ENCODE data around the gene TAS2R10. TPM values are rescaled to one million over a fixed set of nuclear protein-coding genes. Genes with fewer than 3 reads are reported as not detected.

Gene TAS2R10
- total RNA-seq, 1 experiment from 2014 or later = not detected

GRCh38 chr12:10783252-10783651 is 42.9 kb downstream of the TAS2R10 start:
- no peak for DNase-seq (ENCODE audit: low read depth)

- DNase-seq (ENCODE audit: low read depth) = no peak
These were observed 47.1 kb downstream of the TAS2R10 start for GRCh38 chr12:10779103-10779502.

Small RNAs within 50 kb of the gene (small RNA-seq; reads per million reads assigned to genes)
- not detected for gene PRR4

Other genes with a start within 250 kb of the TAS2R10 start
- gene MAGOHB, start 212.7 kb downstream of the TAS2R10 start, total RNA-seq (2014; rRNA removed; shearing (Covaris generic)) = 86.5 and 97.5 TPM in 2 replicates
- 0.69 and 1.4 TPM in 2 replicates for gene STYK1, start 152.3 kb downstream of the TAS2R10 start, total RNA-seq (2014; rRNA removed; shearing (Covaris generic))
- 135 and 190 TPM in 2 replicates for gene YBX3, start 103.0 kb downstream of the TAS2R10 start, total RNA-seq (2014; rRNA removed; shearing (Covaris generic))
- gene TAS2R7, start 23.7 kb downstream of the TAS2R10 start, total RNA-seq (2014; rRNA removed; shearing (Covaris generic)) = not detected in 2 replicates
- gene TAS2R8, start 19.1 kb downstream of the TAS2R10 start, total RNA-seq (2014; rRNA removed; shearing (Covaris generic)) = not detected in 2 replicates
- gene TAS2R9, start 16.2 kb downstream of the TAS2R10 start, total RNA-seq (2014; rRNA removed; shearing (Covaris generic)) = not detected in 2 replicates
- 1.8 and 3.4 TPM in 2 replicates for gene PRR4, start 23.1 kb upstream of the TAS2R10 start, total RNA-seq (2014; rRNA removed; shearing (Covaris generic))
- gene PRH1, start 57.9 kb upstream of the TAS2R10 start, total RNA-seq (2014; rRNA removed; shearing (Covaris generic)) = 7.9 and 8.7 TPM in 2 replicates
- gene TAS2R13, start 83.2 kb upstream of the TAS2R10 start, total RNA-seq (2014; rRNA removed; shearing (Covaris generic)) = 0.13 and 0.42 TPM in 2 replicates
- gene PRH2, start 102.9 kb upstream of the TAS2R10 start, total RNA-seq (2014; rRNA removed; shearing (Covaris generic)) = 0.63 TPM in 1 of 2 replicates, not detected in the other
- gene TAS2R14, start 112.9 kb upstream of the TAS2R10 start, total RNA-seq (2014; rRNA removed; shearing (Covaris generic)) = 0.74 and 1.5 TPM in 2 replicates
- 0.13 TPM in 1 of 2 replicates, not detected in the other for gene TAS2R50, start 160.6 kb upstream of the TAS2R10 start, total RNA-seq (2014; rRNA removed; shearing (Covaris generic))
- 0.05 and 0.67 TPM in 2 replicates for gene TAS2R20, start 171.9 kb upstream of the TAS2R10 start, total RNA-seq (2014; rRNA removed; shearing (Covaris generic))
- 0.23 and 0.40 TPM in 2 replicates for gene TAS2R19, start 196.3 kb upstream of the TAS2R10 start, total RNA-seq (2014; rRNA removed; shearing (Covaris generic))
- 0.29 and 0.40 TPM in 2 replicates for gene TAS2R31, start 205.0 kb upstream of the TAS2R10 start, total RNA-seq (2014; rRNA removed; shearing (Covaris generic))
- not detected in 2 replicates for gene TAS2R46, start 235.9 kb upstream of the TAS2R10 start, total RNA-seq (2014; rRNA removed; shearing (Covaris generic))

Data from HT1080 (cell line).